GM18909 (cell line): ENCODE measurements around the gene MAGOH.
"Not testable (repeated sequence)": the region's sequence is repeated elsewhere in the genome, so short reads cannot be mapped to it uniquely, and the experiment has no call there.

ENCODE experiments used
- ATAC-seq: cut with Tn5 transposase; IDR thresholded peaks from one replicate; pipeline ENCODE4 v1.9.1; 2021; ENCODE audit warnings: mild to moderate bottlenecking; ENCODE audit not compliant: unreplicated experiment, poor library complexity

The MAGOH gene

DNA sequence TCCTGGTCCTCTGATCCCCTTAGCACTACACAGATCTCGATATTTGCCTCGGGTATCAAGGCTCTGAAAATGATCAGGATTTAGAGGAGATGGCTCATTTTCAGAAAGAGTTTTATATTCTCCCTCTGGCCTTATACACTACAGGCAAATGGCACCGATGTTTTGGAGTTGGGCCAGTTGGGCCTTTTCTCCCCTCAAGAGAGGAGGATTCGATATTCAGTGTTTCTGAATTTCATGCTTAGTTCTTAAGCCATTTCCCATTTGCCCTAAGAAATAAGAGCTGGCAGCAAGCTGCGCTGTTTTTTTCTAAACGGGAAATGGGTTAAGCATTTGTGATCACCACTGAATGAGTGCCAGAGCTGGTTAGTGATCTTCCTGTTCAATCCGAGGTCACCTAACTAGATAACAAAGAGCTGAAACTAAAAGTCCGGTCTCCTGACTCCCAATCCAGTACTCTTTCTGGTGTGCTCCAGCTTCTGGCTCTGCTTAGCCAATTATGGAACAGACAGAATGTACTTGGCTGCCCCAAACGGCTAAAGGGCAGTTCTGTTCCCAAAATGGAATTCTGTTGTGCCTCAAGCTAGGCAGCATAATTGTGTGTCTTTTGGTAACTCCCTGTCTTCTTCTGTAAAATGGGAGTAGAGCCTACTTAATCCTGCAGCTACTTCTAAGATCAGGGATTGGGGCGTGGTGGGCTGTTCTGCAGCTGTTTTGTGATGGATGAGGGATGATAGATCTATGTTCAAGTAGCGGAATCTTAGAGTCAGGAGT is 42.9 kb downstream of the MAGOH start:
- ATAC-seq: no peak

DNA sequence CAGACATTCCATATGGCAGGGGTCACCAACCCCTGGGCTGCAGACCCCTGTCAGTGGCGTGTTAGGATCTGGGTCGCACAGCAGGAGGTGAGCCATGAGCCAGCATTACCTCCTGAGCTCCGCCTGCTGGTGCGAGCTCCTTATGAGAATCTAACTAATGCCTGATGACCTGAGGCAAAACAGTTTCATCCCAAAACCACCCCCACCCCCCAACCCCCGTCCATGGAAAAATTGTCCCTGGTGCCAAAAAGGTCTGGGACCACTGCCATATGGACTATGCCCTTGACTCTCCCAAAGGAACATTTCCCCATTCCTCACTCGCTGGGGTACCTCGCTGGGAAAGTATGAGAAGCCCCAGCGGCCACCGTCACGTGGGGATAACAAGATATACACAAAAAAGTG is 48.1 kb downstream of the MAGOH start:
- ATAC-seq: no peak

DNA sequence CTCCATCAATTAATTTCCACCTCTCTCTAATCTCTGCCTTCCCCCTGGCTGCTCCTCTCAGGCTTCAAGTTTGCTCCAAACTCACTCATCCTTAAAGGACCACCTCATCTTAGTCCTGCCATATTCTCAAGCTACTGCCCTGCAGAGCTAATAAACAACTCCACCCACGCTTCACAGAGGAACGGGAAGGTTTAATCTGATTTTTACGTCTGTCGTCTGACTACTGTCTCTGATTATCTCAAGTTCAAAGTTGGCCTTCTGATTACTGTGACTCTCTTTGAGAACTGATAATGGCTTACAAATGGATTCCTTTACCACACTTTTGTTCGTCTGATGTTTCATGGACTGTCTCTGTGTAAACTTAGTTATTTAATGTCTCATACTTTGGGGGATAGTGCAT is 49.3 kb downstream of the MAGOH start:
- ATAC-seq: no peak

DNA sequence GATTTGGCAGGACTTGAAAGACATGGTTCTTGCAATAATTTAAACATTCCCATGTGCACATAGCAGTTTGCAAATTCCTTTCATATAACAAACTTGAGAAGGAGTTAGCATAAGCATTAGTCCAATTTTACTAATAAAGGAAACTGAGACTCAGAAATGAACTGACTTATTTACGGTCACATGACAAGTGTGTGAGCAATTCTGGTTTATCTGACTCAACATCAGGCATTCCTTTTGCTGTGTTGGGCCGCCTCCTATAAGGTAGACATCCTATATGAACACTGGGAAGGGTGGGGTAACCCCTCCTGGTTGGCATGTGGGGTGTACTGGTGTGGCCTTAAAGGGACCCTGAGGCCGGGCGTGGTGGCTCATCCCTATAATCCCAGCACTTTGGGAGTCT is 50.2 kb downstream of the MAGOH start:
- no peak for ATAC-seq

DNA sequence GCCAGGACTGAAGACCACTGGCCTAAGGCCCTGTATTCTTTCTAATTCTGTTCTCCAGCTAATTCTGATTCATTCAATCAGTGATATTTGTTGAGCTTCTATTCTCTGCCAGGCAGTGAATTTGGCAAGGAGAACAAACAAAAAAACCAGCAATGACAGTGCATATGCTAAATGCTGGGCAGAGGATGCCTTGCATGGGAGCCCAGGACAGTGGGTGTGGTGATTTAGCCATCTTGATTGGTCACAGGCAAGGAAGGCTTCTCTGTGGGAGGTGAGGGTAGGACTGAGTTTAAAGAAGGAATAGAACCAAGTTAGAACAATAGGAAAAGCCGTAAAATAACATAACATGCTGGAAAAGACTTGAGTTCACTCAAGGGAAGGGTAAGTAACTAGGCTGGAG is 50.9 kb downstream of the MAGOH start:
- ATAC-seq: no peak

DNA sequence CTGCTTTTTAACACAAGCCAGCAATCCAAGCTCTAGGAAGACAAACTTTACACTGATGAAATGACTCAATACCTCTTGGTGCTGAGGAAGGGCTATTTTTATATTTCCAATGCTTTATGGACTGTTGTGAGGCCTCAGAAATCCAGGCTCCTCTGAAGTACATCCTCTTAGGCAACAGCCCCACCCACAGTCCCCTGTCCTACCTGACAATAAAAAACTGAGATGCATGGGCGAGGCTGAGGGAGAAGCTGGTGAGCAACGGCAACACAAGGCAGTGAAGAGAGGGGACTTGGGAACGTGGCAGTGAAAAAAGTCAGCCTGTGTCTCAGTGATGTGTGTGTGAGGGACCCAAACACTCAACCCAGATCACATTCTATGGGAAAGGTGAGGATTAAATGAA is 51.8 kb downstream of the MAGOH start:
- no peak for ATAC-seq

DNA sequence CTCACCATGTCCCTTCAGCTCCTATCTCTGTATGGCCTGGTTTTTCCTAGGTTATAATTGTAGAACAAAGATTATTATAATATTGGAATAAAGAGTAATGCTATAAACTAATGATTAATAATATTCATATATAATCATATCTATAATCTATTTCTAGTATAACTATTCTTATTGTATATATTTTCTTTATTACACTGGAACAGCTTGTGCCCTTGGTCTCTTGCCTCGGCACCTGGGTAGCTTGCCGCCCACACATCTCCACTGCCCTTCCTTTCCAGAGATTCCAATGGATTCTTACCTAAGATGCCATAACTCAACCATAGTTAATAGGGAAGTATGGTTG is 52.4 kb downstream of the MAGOH start:
- ATAC-seq: not testable (repeated sequence)

DNA sequence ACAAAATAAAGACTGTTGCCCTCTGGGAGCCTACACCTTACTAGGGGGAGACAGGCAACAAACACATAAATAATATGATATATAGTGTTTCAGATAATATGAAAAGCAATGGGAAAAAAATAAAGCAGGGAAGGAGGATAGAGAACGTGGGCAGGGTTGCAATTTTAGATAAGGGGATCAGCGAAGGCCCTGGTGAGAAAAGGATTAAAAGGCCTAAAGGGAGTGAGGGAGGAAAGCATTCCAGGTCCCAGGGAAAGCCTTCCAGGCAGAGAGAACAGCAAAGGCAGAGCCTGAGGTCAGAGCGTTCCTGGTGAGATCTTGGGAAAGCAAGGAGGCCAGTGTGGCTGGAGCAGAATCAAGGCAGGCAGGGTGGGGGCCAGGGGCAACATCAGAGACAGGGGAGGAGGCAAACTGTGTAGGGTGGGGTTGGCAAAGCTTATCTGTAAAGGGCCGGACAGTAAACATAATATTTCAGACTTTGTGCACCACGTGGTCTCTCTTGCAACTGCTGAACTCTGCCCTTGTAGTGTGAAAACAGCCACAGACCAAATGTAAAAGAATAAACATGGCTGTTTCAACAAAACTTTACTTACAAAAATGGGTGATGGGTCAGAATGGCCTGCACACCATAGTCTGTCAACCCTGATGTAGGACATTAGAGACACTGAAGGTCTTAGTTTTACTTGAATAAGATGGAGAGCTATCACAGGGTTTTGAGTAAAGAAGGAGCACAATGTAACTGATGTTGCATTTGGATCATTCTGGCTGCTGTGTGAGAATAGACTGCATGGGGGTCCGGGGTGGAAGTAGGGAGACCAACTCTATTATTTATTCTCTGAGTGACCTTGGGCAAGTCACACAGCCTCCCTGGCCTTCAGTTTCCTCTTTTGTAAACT is 55.0 kb downstream of the MAGOH start:
- no peak for ATAC-seq

DNA sequence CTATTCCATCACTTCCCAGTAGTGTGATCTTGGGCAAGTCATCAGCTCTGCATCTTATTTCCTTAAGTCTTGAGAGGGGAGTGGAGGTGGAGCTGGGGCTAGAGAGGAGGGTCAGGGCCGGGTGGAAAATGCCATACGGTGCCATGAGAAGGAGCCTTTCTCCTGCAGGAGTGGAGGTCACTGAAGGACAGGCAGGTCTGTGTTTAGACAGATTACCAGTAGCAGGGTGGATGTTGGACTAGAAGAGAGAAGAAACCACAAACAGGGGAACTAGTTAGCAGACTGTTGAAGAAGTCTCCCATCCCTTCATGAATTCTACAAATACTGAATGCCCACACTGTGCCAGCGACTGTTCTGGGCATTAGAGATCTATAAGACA is 55.6 kb downstream of the MAGOH start:
- ATAC-seq: no peak

DNA sequence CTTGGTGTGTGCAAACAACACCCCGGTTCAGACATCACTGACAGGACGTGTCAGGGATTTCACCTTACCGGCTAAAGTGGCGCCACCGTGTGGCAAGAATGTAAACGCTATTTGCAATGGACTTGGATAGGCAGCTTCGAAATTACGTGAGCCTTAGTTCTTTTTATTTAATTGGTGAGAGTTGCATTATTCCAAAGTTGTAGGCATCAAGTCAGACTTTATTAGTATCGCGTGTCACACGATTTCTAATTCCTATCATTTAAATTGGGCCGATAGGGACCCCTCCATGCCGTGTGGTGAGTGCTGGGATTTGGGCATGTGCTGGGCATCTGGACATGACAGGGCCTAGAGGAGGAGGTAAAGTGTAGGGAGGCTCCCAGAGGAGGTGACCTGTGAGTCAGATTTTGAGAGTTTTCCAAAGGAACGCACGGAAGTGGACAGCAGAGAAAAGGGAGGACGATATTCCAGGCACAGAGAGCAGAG is 56.2 kb downstream of the MAGOH start:
- no peak for ATAC-seq

DNA sequence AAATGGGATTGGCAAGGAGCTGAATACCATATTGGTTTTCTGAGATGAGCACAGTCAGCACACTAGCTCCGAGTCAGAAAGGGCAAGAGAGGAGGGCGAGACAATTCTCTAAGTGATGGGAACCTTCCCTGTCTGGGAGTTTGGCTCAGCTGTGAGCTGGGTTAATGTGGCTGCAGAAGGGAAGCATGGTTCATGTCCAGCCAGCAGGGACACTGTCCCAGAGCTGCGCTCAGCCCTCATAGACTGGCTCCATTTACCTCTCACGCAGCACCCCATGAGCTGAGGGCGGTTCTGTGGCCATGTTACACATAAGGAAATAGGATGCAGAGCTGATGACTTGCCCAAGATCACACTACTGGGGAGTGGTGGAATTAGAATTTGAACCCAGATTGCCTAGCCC is 57.4 kb downstream of the MAGOH start:
- no peak for ATAC-seq

DNA sequence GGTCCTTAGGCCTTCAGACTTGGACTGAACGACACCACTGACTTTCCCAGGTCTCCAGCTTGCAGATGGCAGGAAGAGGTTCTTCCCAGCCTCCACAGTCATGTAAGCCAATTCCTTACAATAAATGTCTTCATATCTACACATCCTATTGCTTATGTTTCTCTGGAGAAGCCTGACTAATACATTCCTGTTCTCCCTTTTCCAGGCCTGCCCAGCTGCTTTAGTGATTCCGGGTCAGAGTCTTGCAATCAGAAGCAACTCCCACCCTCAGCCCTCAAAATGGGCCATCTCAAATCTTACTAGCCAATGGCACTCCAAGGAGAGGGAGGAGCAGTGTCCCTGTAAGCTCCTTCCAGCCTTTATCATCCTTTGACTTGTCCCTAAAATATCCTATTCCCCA is 58.1 kb downstream of the MAGOH start:
- ATAC-seq: no peak
